MG63 (cell line): ENCODE results near the gene THOC7. TPM values are rescaled to one million over a fixed set of nuclear protein-coding genes. Genes with fewer than 3 reads are reported as not detected.

Source experiments
- DNase-seq: peaks from one replicate; pipeline ENCODE4 v3.0.0-alpha.2; 2020
- H3K27me3 ChIP-seq: fragments of 250-450 bp; sonication (Bioruptor Pico); 2 replicates; pipeline ENCODE4 v1.5.1; 2020; ENCODE audit warnings: mild to moderate bottlenecking, moderate library complexity
- H3K36me3 ChIP-seq: fragments of 250-450 bp; sonication (Bioruptor Pico); 2 replicates; pipeline ENCODE4 v1.5.1; 2020; ENCODE audit warnings: mild to moderate bottlenecking, moderate library complexity
- H3K4me3 ChIP-seq: fragments of 250-450 bp; sonication (Bioruptor Pico); 2 replicates; pipeline ENCODE4 v1.5.1; 2020; ENCODE audit warnings: mild to moderate bottlenecking, moderate library complexity
- H3K9me3 ChIP-seq: fragments of 250-450 bp; sonication (Bioruptor Pico); 2 replicates; pipeline ENCODE4 v1.5.1; 2020; ENCODE audit warnings: mild to moderate bottlenecking, moderate library complexity
- total RNA-seq: library from RNA; depleted of rRNA; stranded (reverse); fragments of >200 nt; shearing (Covaris generic); gene quantifications from 2 replicates; pipeline ENCODE4 v1.2.3, GENCODE V29; 2014; ENCODE audit warnings: low replicate concordance

The THOC7 gene
- total RNA-seq, 1 experiment from 2014 or later: 84.0 TPM

DNA sequence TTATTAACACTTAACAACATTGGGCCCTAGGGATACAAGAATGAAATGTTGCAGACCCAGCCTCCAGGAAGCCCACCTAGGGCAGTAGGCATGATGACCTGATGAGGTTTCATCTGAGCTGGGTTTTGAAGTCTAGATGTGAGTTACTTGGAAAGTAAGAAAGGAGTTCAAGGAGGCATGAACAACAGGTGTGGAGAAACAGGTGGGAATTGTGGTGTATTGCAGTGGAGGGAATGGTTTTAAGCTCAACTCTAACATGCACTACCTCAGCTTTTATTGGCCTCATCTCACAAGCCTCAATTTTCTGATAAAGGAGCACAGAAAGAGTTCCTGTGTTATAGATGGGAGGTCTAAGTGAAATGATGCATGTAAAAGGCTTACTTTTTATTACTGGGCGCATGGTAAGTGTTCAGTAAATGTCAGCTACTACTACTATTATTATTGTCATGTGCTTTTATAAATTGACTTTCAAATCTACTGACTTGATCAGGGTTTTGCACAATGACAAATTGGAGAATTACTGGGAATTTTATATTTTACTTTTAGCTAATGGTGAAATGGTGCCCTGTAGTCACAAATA is 29.3 kb upstream of the THOC7 start:
- no peaks in the 10 kb centered on the region for H3K9me3 ChIP-seq
- no peak for DNase-seq
- no peak overlapping the region for H3K4me3 ChIP-seq
- H3K27me3 ChIP-seq: no peaks in the 10 kb centered on the region
- H3K36me3 ChIP-seq: no peaks in the 10 kb centered on the region

DNA sequence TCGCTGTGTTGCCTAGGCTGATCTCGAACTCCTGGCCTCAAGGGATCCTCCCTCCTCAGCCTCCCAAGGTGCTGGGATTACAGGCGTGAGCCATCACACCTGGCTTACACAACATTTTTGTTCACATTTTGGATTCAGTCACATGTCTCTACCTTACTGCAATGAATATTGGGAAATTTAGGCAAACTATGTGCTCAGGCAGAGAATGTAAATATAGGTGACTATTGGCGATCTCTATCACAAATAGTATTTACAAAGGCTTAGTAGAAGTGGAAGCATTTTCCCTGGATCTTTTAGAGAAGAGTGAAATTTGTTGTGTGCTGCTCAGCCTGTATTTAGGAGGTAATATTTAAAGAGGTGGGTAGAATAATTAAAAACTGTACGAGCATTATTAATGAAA is 27.9 kb upstream of the THOC7 start:
- Histone ChIP-seq H3K4me3 (no peak overlapping the region), H3K9me3 (no peaks in the 10 kb centered on the region), H3K36me3 (no peaks in the 10 kb centered on the region), H3K27me3 (no peaks in the 10 kb centered on the region)
- DNase-seq: no peak

DNA sequence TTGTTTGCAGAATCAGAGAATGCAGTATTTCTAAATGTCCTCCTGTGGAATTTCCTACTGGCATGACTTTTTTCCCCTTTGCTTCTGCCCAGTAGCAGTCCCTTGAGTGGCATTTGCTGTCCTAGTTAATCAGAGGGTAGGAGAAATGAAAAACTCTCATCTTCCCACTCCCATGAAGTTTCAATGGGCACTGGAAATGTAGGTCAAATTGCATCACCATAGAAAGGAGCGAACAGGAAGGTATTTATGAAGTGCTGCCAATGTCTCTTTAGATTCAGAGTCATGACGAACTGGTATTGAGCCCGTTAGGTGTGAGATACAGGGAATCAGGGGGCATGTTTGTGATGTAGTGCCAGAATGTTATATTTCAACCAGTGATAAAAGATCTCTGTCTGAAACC is 23.3 kb upstream of the THOC7 start:
- no peak for DNase-seq
- Histone ChIP-seq H3K27me3 (no peaks in the 10 kb centered on the region), H3K9me3 (no peaks in the 10 kb centered on the region), H3K4me3 (no peak overlapping the region), H3K36me3 (no peaks in the 10 kb centered on the region)

DNA sequence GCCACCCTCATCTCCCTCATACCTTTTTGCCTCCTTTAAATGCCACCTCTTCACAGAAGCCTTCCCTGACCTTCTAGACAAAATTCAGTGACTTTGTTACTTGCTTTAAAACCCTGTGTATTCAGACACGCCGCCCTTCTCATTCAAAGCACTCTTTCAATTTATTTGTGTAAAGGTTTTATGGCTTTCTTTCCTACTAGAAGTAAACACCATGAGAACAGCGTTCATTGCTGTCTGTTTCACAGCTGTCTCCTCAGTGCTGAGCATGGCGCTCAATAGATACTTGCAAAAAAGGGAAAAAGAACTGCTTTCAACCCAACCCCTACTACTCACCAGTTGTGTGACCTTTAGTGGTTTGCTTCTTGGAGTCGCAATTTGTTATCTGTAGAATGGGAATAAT is 17.0 kb upstream of the THOC7 start:
- Histone ChIP-seq H3K4me3 (no peak overlapping the region), H3K9me3 (no peaks in the 10 kb centered on the region), H3K36me3 (no peaks in the 10 kb centered on the region), H3K27me3 (no peaks in the 10 kb centered on the region)
- DNase-seq: no peak

DNA sequence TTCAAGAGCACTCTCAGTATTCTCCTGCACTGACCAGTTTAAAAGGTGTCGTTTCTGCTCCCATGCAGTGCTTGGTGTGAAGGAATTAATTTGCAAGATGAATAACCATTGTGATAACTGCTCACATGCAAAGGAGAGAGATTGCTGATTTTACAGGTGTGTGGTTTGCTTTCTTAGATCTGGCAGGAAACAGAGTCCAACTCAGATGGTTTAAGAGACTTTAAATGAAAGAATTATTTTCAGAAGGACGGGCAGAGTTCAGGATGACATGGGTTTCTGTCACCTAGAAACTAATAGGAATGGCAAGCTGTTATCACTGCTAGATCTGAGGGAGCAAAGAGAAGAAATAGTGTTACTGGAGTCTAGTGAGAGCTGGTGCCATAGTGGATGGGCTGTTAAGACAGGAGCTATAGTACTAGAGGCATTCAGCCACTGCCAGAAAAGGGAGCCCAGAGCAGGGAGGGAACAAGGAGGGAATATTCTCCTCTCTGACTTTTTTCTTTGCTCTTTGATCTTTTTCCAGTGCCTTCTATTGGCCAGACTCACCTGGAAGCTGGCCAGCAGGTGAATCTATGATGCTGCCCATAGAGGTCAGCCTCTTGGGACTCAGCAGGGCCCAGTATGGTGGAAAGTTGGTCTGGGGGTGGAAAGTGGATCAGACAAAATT is 14.9 kb upstream of the THOC7 start:
- H3K4me3 ChIP-seq: no peak overlapping the region
- H3K27me3 ChIP-seq: no peaks in the 10 kb centered on the region
- no peak for DNase-seq
- H3K36me3 ChIP-seq: no peaks in the 10 kb centered on the region
- H3K9me3 ChIP-seq: no peaks in the 10 kb centered on the region

DNA sequence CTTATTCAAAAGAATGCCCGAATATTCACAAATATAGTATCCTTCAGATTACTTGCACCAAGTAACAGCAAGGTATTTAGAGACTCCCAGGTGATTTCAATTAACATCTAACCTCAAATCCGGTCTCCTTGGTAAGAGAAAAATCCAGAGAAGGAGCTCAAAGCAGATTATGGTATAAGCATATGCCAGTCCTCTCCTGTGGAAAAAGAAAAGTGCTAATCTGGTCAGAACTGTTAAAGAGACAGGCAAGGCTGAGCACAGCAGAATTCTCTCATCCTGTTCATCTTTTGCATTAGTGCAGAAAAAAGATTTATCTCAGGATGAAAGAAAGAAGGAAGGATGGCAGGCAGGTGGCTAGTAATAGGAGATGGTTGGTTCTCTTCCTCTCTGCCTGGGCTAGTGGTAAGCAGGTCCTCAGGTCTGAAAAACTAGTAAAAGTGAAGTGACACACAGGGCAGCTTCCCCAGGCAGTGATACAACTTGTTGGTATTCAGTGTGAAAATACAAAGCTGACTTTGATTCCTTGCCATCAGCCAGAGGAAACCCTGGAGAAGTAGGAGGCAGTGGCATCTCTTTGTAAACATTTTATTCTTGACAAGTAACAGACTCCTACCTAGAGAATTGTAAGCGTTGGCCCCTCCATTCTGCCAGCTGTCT is 14.3 kb upstream of the THOC7 start:
- Histone ChIP-seq H3K4me3 (no peak overlapping the region), H3K27me3 (no peaks in the 10 kb centered on the region), H3K9me3 (no peaks in the 10 kb centered on the region), H3K36me3 (no peaks in the 10 kb centered on the region)
- peak; percentile 1 for DNase-seq

DNA sequence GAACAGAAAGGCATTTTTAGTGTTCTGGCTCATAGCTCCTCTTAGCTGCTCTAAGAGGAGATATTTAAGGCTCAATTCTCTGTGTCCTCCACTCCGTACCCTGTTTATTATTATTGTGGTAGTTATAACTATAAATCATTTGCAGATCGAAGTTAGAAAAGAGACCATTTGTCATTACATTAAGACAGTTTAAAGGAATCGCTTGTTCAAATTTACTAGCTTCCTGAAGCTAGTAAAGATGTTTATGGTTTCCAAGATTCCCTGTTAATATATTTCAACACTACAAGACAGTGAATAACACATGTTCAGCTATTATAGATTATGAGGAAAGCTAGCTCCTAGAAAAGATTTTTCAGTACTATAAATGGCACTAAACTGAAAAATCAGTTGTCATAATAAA is 12.7 kb upstream of the THOC7 start:
- DNase-seq: no peak
- Histone ChIP-seq H3K4me3 (no peak overlapping the region), H3K27me3 (no peaks in the 10 kb centered on the region), H3K36me3 (no peaks in the 10 kb centered on the region), H3K9me3 (no peaks in the 10 kb centered on the region)

DNA sequence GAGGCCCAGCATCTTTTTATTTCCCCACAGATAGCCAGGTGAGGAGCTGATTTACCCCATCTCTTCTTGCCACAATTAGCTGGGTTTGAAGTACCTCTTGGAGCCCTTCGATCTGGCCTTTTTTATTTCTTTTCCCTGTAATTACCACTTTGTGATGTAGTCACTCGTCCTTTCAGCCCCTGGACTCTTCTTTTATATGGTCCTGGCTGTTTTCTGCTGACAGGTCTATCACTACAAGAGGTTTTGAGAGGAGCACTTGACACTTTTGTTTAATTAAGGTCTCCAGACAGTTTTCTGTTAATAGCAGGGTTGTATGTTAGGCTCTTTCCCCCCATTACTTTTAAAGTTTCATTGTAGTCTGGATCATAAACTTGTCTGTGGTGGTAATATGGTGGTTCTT is 11.9 kb upstream of the THOC7 start:
- Histone ChIP-seq H3K36me3 (no peaks in the 10 kb centered on the region), H3K9me3 (no peaks in the 10 kb centered on the region), H3K4me3 (no peak overlapping the region), H3K27me3 (no peaks in the 10 kb centered on the region)
- no peak for DNase-seq

DNA sequence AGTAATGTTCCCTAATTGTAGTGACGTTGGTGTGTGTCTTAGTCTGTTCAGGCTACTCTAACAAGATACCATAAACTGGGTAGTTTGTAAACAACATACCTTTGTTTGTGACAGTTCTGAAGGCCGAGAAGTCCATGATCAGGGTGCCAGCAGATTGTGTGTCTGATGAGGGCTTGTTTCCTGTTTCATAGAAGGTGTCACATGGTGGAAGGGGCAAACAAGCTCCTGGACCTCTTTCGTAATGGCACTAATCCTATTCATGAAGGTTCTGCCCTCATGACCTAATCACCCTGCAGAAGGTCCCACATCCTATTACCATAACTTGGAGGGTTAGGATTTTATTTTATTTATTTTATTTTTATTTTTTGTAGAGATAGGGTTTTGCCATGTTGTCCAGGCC is 11.2 kb upstream of the THOC7 start:
- H3K36me3 ChIP-seq: no peaks in the 10 kb centered on the region
- DNase-seq: no peak
- no peaks in the 10 kb centered on the region for H3K27me3 ChIP-seq
- no peak overlapping the region for H3K4me3 ChIP-seq
- H3K9me3 ChIP-seq: no peaks in the 10 kb centered on the region

DNA sequence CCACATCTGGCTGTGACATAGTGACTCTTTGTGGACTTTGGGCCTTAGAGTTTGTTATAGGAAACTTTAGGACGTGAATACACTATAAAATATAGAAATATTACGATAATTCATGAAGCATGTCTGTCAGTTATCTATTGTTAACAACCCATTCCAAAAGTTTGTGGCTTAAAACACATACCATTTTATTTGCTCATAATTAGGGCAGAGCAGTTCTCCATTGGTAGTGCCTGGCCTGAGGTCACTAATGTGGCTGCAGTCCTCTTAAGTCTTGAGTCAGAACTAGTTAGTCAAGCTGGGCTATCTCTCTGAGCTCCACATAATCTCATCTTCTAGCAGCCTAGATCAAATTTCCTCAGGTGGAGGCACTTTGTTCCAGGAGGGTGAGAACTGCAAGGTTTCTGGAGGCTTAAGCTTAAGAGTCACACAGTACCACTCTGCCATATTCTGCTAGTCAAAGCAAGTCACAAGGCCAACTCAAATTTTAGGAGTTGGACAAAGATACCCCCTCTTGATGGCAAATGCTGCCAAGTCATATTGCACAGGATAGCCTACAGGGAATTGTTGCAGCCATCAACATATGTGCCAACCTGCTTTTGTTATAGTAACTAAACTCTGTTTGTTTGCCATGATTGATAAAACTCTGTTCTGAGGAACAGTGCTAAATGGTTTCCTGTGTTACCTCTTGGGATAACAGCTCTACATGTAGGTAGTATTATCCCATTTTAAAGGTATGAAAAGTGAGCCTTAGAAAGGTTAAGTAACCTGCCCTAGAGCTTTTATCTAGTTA is 8.7 kb upstream of the THOC7 start:
- Histone ChIP-seq H3K4me3 (no peak overlapping the region), H3K9me3 (no peaks in the 10 kb centered on the region), H3K36me3 (peaks cover 2% of the 10 kb centered on the region; the same call in 1 of the 2 replicates), H3K27me3 (no peaks in the 10 kb centered on the region)
- peak; percentile 57 for DNase-seq

DNA sequence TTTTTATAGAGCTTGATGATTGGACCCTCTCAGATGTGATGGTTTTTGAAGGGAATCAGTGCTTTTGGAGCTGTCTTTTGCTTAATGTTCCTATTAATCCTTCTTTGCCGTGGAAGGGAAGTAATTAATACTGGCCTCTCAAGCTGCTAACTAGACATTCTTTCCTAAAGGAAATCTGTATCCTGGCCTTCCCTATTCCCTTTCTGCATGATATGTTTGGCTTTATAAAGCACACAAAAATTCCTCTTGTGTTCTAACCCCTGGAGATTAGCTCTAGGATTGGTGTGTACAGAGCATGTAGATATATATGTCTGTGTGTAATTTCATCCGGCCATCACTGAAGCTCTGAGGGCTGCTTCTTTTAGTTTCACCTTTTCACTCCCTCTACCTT is 7.0 kb upstream of the THOC7 start:
- DNase-seq: no peak
- Histone ChIP-seq H3K4me3 (no peak overlapping the region), H3K27me3 (no peaks in the 10 kb centered on the region), H3K36me3 (peaks cover 5% of the 10 kb centered on the region; the same call in 1 of the 2 replicates), H3K9me3 (no peaks in the 10 kb centered on the region)

DNA sequence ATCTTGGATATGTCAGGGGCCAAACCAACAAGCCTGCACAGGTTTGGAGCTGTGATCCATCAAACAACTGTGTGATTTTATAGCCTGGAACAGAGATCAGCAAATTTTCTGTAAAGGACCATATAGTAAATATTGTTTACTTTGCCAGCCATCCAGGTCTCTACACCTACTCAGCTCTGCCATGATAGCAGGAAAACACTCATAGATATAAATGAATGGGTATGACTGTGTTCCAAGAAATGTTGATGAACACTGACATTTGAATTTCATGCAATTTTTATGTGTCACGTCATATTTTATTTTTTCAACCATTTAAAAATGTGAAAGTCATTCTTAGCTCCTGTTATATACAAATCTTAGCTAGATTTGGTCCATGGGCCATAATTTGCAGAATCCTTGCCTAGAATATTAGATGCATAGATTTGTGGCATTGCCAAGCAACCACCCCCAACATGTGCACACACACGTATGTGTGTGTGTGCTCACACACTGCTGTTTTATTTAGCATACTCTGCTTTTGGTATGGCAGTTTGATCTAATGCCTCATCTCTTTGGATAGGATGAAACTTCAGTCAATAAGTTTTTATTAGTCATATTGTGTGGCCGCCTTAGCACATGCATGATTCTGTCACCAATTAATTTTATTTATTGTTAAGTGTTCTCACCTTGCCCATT is 6.5 kb upstream of the THOC7 start:
- peaks cover 5% of the 10 kb centered on the region; the same call in 1 of the 2 replicates for H3K36me3 ChIP-seq
- no peak for DNase-seq
- no peaks in the 10 kb centered on the region for H3K27me3 ChIP-seq
- H3K4me3 ChIP-seq: no peak overlapping the region
- no peaks in the 10 kb centered on the region for H3K9me3 ChIP-seq

DNA sequence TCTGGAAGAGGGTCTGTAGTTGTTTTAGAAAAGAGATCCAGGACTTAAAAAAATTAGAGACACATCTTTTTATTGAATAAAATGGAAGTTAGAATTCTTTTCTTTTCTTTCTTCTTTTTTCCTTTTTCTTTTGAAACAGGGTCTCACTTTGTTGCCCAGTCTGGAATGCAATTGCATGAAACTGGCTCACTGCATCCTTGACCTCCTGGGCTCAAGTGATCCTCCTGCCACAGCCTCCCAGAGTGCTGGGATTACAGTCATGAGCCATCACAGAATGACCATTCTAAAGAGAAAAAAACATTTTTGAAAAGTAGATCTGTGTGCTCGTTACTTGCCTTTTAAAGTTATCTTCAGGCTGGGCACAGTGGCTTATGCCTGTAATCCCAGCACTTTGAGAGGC is 3.6 kb upstream of the THOC7 start:
- DNase-seq: no peak
- Histone ChIP-seq H3K4me3 (no peak overlapping the region), H3K9me3 (no peaks in the 10 kb centered on the region), H3K36me3 (peaks cover 5% of the 10 kb centered on the region; the same call in 1 of the 2 replicates), H3K27me3 (no peaks in the 10 kb centered on the region)

DNA sequence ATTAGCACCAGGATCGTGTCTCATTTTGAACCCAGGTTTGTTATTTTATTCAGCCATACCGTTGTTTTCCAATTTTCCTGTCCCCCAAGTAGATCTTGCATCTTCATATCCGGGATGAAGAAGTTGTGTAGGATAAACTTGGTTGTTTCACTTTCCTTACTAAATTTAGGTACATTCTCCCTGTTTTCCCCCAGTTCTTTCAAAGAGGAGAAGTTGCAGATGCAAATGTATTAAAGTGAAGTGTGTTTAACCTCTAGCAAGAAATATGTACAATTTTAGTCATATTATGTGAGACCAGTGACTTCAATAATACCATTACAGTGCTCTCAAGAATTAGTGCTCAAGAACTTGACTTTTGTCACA is 1.3 kb upstream of the THOC7 start:
- H3K36me3 ChIP-seq: peaks cover 5% of the 10 kb centered on the region; the same call in 1 of the 2 replicates
- DNase-seq: no peak
- H3K4me3 ChIP-seq: peak overlapping the region; percentile 60
- H3K27me3 ChIP-seq: no peaks in the 10 kb centered on the region
- no peaks in the 10 kb centered on the region for H3K9me3 ChIP-seq

DNA sequence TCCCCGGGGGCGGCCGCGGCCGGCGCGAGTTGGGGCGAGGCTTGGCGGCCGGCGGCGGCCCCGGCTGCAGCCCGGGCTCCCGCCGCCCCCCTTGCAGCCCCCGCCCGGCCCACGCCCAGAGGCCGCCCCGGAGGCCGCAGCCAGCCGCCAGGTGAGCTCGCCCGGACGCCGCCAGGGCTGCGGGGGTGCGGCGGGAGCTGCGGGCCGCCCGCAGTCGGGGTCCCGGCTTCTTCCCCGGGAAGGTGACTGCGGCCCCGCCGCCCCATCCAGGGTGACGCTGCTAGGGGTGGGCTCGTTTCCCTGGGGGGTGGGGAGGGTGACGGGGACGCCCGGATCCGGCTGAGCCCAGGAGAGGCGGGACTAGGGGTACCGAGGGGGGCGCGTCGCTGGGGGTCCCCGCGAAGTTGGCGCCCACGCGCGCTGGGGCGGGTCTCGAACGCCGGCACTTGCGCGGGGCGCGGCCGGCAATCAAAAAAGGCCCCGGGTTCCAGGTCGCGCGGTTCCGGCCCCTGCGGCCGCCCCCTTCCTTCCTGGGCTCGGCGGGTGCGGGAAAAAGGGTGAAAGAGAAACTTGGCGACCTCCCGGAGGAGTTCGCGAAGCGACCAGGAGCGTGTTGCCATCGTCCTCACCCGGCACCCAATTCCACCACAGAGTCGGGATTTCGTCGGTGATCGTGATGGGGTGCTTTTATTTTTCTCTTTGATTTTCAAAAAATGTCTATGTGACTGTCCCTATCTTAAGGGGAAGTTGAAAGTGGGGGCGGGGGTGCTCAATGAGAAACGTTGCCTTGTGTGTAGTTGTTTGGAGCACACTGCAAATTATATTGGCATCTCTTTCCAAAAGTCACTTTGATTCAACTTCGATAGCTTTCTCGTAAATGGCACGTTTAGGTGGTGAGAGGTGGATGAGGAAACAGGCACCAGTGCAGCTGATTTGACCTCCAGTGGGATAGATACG is 681 bp upstream of the THOC7 start:
- H3K4me3 ChIP-seq: peak overlapping the region; percentile 60
- no peaks in the 10 kb centered on the region for H3K27me3 ChIP-seq
- DNase-seq: peak; percentile 49
- H3K9me3 ChIP-seq: no peaks in the 10 kb centered on the region
- H3K36me3 ChIP-seq: peaks cover 5% of the 10 kb centered on the region; the same call in 1 of the 2 replicates

DNA sequence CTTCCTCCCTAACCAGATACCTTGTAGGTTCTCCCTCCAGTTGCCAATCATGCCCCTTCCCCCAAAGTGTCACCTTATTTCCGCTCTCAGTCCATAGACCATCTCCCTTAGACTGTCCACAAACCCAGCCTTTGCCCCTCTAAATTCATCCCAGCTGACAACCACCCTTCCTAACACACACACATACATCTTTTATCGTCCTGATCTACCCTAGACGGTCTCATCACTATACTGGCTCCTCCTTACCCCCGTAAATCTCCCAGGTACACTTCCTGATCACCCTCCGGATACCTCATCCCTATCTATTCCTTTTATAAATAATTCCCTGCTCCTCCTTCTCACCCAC is 828 bp downstream of the THOC7 start:
- Histone ChIP-seq H3K9me3 (no peaks in the 10 kb centered on the region), H3K36me3 (peaks cover 5% of the 10 kb centered on the region; the same call in 1 of the 2 replicates), H3K27me3 (no peaks in the 10 kb centered on the region), H3K4me3 (peak overlapping the region; percentile 88)
- no peak for DNase-seq
